Panc1 (cell line): ENCODE measurements around the gene MYO7B. TPM values are rescaled to one million over a fixed set of nuclear protein-coding genes. Genes with fewer than 3 reads are reported as not detected.

Experiments
- ATAC-seq: fragments of 200-7000 bp; cut with Tn5 transposase; 2 replicates; pipeline ENCODE4 v1.9.1; 2020; ENCODE audit warnings: mild to moderate bottlenecking, moderate library complexity
- BruUV-seq: library from RNA; stranded (reverse); fragments of 400-500 nt; replicated peaks from 2 replicates; lab custom pipeline; 2021; lab: Mats Ljungman, UMichigan
- CTCF ChIA-PET: fragments of 300-600 bp; sonication (Branson Sonifier 250); formaldehyde crosslinking; loops from one replicate; lab custom pipeline; 2022; ENCODE audit warnings: antibody characterized with exemption; lab: Charles Lee
- POLR2A ChIA-PET: fragments of 300-600 bp; sonication (Branson Sonifier 250); formaldehyde crosslinking; loops from one replicate; lab custom pipeline; 2022; ENCODE audit warnings: antibody characterized with exemption; lab: Charles Lee
- DNase-seq: peaks from one replicate; pipeline ENCODE4 v3.0.0-alpha.2; 2010; ENCODE audit warnings: low read depth, low spot score
- H3K27ac ChIP-seq: 2 replicates; pipeline ENCODE4 v1.5.1; 2011; ENCODE audit warnings: mild to moderate bottlenecking, low read length, inconsistent platforms
- H3K27me3 ChIP-seq: fragments of 200-500 bp; sonication (Bioruptor generic); 2 replicates; pipeline ENCODE4 v1.6.0; 2014; ENCODE audit warnings: low read length, inconsistent platforms; ENCODE audit not compliant: control insufficient read depth, insufficient read depth
- H3K36me3 ChIP-seq: fragments of 200-500 bp; sonication (Bioruptor generic); 2 replicates; pipeline ENCODE4 v1.5.1; 2014; ENCODE audit warnings: inconsistent platforms, mild to moderate bottlenecking, low read length, moderate library complexity; ENCODE audit not compliant: control insufficient read depth, insufficient read depth
- H3K4me1 ChIP-seq: 2 replicates; pipeline ENCODE4 v1.5.1; 2011; ENCODE audit warnings: inconsistent platforms, mild to moderate bottlenecking, low read length, moderate library complexity; ENCODE audit not compliant: control insufficient read depth, insufficient read depth
- H3K4me3 ChIP-seq, 2 experiments: 2 replicates each; pipeline ENCODE4 v1.5.1; 2011 to 2012; ENCODE audit warnings: low read depth in 2 of 2, low read length in 2 of 2, mild to moderate bottlenecking in 2 of 2, inconsistent platforms in 1 of 2, moderate library complexity in 1 of 2
- H3K9me3 ChIP-seq: fragments of 200-500 bp; sonication (Bioruptor generic); 2 replicates; pipeline ENCODE4 v1.5.1; 2014; ENCODE audit warnings: low read depth, mild to moderate bottlenecking, inconsistent platforms, low read length, moderate library complexity; ENCODE audit not compliant: control insufficient read depth, insufficient read depth
- POLR2AphosphoS5 ChIP-seq: IDR thresholded peaks from 2 replicates; pipeline ENCODE4 v1.6.1; 2012; ENCODE audit warnings: mild to moderate bottlenecking, low read depth, low read length, moderate library complexity
- REST ChIP-seq, 2 experiments: IDR thresholded peaks; 2 replicates each; pipeline ENCODE4 v1.6.1; 2011 to 2012; ENCODE audit warnings: low read depth in 2 of 2, control low read depth in 1 of 2, low read length in 1 of 2, mild to moderate bottlenecking in 1 of 2, moderate library complexity in 1 of 2; ENCODE audit not compliant: insufficient read depth in 1 of 2
- SIN3A ChIP-seq: IDR thresholded peaks from 2 replicates; pipeline ENCODE4 v1.6.1; 2012; ENCODE audit warnings: low read depth, mild to moderate bottlenecking, low read length, moderate library complexity, borderline replicate concordance; ENCODE audit not compliant: insufficient read depth
- TCF7L2 ChIP-seq: IDR thresholded peaks from 2 replicates; pipeline ENCODE4 v1.6.1; 2011; ENCODE audit warnings: mild to moderate bottlenecking, low read depth, low read length, inconsistent platforms
- in situ Hi-C: cut with HindIII; loops from 2 replicates; pipeline ENCODE4 v1.10.0; 2016; ENCODE audit warnings: low sequenced_read_pairs, low pct_unique_long_range_greater_than_20kb
- intact Hi-C: fragments of 100-400 bp; cut with micrococcal nuclease; formaldehyde crosslinking; loops from one replicate; pipeline ENCODE4 v1.10.0; 2022; ENCODE audit not compliant: unreplicated experiment
- total RNA-seq: library from RNA; stranded (reverse); gene quantifications from one replicate; pipeline ENCODE4 v1.2.1, GENCODE V29; 2021; ENCODE audit not compliant: unreplicated experiment
- TF ChIP-seq, protein P1 (sequence below): fragments of 450-650 bp; IDR thresholded peaks from 2 replicates; pipeline ENCODE4 v1.5.1; 2017; ENCODE audit warnings: mild to moderate bottlenecking

The MYO7B gene
- total RNA-seq, 1 experiment from 2014 or later = 0.15 TPM

DNA sequence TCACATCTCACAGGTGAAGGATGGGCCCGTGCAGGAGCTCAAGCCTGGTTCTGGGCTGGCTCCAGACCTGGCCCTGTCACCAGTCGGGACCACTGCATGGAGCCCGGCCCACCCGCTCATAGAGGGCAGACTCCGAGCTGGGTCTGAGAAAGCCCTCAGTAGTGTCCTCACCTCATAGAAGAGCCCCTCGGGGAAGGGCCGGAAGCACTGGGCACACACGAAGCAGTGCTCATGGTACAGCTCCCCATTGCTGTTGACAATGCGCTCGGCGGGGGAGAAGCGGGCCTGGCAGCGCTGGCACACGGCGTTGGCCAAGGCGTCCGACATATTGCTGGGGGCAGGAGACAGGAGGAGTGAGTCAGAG, 121.7 kb downstream of the MYO7B start:
- Histone ChIP-seq H3K36me3 (no peaks in the 10 kb centered on the region), H3K4me3 (no peak overlapping the region), H3K4me1 (no peaks in the 10 kb centered on the region), H3K9me3 (no peaks in the 10 kb centered on the region), H3K27ac (no peak overlapping the region), H3K27me3 (no peaks in the 10 kb centered on the region)
- ATAC-seq = no peak
- DNase-seq = no peak
- intact Hi-C loops (no loop called here), in situ Hi-C loops (no loop called here)
- ChIA-PET CTCF (no interaction called here), POLR2A (no interaction called here)
- TF ChIP-seq TCF7L2 (no peak), POLR2AphosphoS5 (no peak), REST (IDR thresholded peaks at IDR 0.05; ENCODE audit: insufficient read depth in 1 of 2, low read depth in 2 of 2, low read length in 1 of 2) (no peak), SIN3A (no peak)
- TF ChIP-seq, protein P1, sequence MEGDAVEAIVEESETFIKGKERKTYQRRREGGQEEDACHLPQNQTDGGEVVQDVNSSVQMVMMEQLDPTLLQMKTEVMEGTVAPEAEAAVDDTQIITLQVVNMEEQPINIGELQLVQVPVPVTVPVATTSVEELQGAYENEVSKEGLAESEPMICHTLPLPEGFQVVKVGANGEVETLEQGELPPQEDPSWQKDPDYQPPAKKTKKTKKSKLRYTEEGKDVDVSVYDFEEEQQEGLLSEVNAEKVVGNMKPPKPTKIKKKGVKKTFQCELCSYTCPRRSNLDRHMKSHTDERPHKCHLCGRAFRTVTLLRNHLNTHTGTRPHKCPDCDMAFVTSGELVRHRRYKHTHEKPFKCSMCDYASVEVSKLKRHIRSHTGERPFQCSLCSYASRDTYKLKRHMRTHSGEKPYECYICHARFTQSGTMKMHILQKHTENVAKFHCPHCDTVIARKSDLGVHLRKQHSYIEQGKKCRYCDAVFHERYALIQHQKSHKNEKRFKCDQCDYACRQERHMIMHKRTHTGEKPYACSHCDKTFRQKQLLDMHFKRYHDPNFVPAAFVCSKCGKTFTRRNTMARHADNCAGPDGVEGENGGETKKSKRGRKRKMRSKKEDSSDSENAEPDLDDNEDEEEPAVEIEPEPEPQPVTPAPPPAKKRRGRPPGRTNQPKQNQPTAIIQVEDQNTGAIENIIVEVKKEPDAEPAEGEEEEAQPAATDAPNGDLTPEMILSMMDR = no peak
- BruUV-seq = no TSS peak

GRCh38 chr2:127658146-127658545, 122.7 kb downstream of the MYO7B start:
- ATAC-seq (no peak), DNase-seq (no peak)
- Histone ChIP-seq H3K27ac (no peak overlapping the region), H3K4me1 (no peaks in the 10 kb centered on the region), H3K27me3 (no peaks in the 10 kb centered on the region), H3K36me3 (no peaks in the 10 kb centered on the region), H3K4me3 (no peak overlapping the region), H3K9me3 (no peaks in the 10 kb centered on the region)
- in situ Hi-C loops = no loop called here
- intact Hi-C loops = no loop called here
- ChIA-PET CTCF (no interaction called here), POLR2A (no interaction called here)
- no peak for TF ChIP-seq TCF7L2
- no peak for TF ChIP-seq SIN3A
- TF ChIP-seq, protein P1 = no peak
- no peak for TF ChIP-seq REST (IDR thresholded peaks at IDR 0.05; ENCODE audit: insufficient read depth in 1 of 2, low read depth in 2 of 2, low read length in 1 of 2)
- TF ChIP-seq POLR2AphosphoS5 = no peak
- BruUV-seq = no TSS peak
